ENCODE measurements around the gene MRPL37.

GRCh38 chr1:54266195-54266594 lies 66.2 kb downstream of the MRPL37 start:
- TF ChIP-seq CTCF (IDR thresholded peaks at IDR 0.05; ENCODE audit: low read length) (no peak), EZH2 (IDR thresholded peaks at IDR 0.05; ENCODE audit: borderline replicate concordance, low read length) (no peak)
